Neutrophil (primary cell): ENCODE data around the gene BCAS3.

ENCODE experiments used
- H3K27ac ChIP-seq: fragments of 200-600 bp; sonication (generic); 2 replicates; pipeline ENCODE4 v1.5.1; 2016; ENCODE audit warnings: mild to moderate bottlenecking, moderate library complexity
- H3K27me3 ChIP-seq: fragments of 200-600 bp; sonication (generic); 2 replicates; pipeline ENCODE4 v1.6.0; 2016; ENCODE audit warnings: mild to moderate bottlenecking
- H3K36me3 ChIP-seq: fragments of 200-600 bp; sonication (generic); 2 replicates; pipeline ENCODE4 v1.5.1; 2017
- H3K4me1 ChIP-seq, 2 experiments: fragments of 200-600 bp in 1 of 2; sonication (generic) in 1 of 2; 1 replicate in 1 of 2; 2 replicates in 1 of 2; pipeline versions ENCODE4 v1.5.1 to v1.6.1; 2013 to 2016; ENCODE audit warnings: low read depth in 1 of 2, low read length in 1 of 2, mild to moderate bottlenecking in 1 of 2, moderate library complexity in 1 of 2; ENCODE audit not compliant: control insufficient read depth in 1 of 2, insufficient read depth in 1 of 2
- H3K4me3 ChIP-seq, 2 experiments: fragments of 200-600 bp in 1 of 2; sonication (generic) in 1 of 2; 1 replicate in 1 of 2; 2 replicates in 1 of 2; pipeline ENCODE4 v1.5.1; 2013 to 2016; ENCODE audit warnings: low read depth in 1 of 2, low read length in 1 of 2, mild to moderate bottlenecking in 1 of 2, moderate library complexity in 1 of 2
- H3K9me3 ChIP-seq: fragments of 200-600 bp; sonication (generic); 2 replicates; pipeline ENCODE4 v1.5.1; 2016
- CTCF ChIP-seq: fragments of 200-600 bp; sonication (generic); IDR thresholded peaks from 2 replicates; pipeline ENCODE4 v1.5.1; 2016; ENCODE audit warnings: antibody characterized with exemption

The BCAS3 gene

GRCh38 chr17:61343576-61343975 lies 665.9 kb downstream of the BCAS3 start:
- H3K27me3 ChIP-seq: no peaks in the 10 kb centered on the region
- TF ChIP-seq CTCF: no peak
- no peaks in the 10 kb centered on the region for H3K9me3 ChIP-seq
- H3K27ac ChIP-seq: no peak overlapping the region
- H3K4me3 ChIP-seq: no peak overlapping the region
- no peaks in the 10 kb centered on the region for H3K4me1 ChIP-seq
- H3K36me3 ChIP-seq: no peaks in the 10 kb centered on the region

GRCh38 chr17:61345061-61345460 lies 667.4 kb downstream of the BCAS3 start:
- Histone ChIP-seq H3K36me3 (no peaks in the 10 kb centered on the region), H3K27ac (no peak overlapping the region), H3K4me1 (no peaks in the 10 kb centered on the region), H3K9me3 (no peaks in the 10 kb centered on the region), H3K27me3 (no peaks in the 10 kb centered on the region), H3K4me3 (no peak overlapping the region)
- TF ChIP-seq CTCF: no peak

- no peak overlapping the region for H3K4me3 ChIP-seq
- H3K9me3 ChIP-seq: no peaks in the 10 kb centered on the region
- no peaks in the 10 kb centered on the region for H3K36me3 ChIP-seq
- no peak overlapping the region for H3K27ac ChIP-seq
- no peak for TF ChIP-seq CTCF
- H3K4me1 ChIP-seq: no peaks in the 10 kb centered on the region
- H3K27me3 ChIP-seq: no peaks in the 10 kb centered on the region
Observed at GRCh38 chr17:61345825-61346666, 668.4 kb downstream of the BCAS3 start.

- Histone ChIP-seq H3K27me3 (no peaks in the 10 kb centered on the region), H3K9me3 (no peaks in the 10 kb centered on the region), H3K4me1 (no peaks in the 10 kb centered on the region), H3K36me3 (no peaks in the 10 kb centered on the region), H3K4me3 (no peak overlapping the region), H3K27ac (no peak overlapping the region)
- no peak for TF ChIP-seq CTCF
Observed at GRCh38 chr17:61349350-61349749, 671.7 kb downstream of the BCAS3 start.

GRCh38 chr17:61351745-61352407 lies 674.2 kb downstream of the BCAS3 start:
- no peak overlapping the region for H3K27ac ChIP-seq
- no peaks in the 10 kb centered on the region for H3K36me3 ChIP-seq
- TF ChIP-seq CTCF: no peak
- no peaks in the 10 kb centered on the region for H3K4me1 ChIP-seq
- H3K9me3 ChIP-seq: no peaks in the 10 kb centered on the region
- no peak overlapping the region for H3K4me3 ChIP-seq
- H3K27me3 ChIP-seq: no peaks in the 10 kb centered on the region
